Activated CD4-positive, alpha-beta T cell treated with anti-CD3 and anti-CD28 coated beads, Interleukin-2, Interleukin-6, amounts not matched to agents 100 ng/mL and 50 ng/mL, durations not matched to agents 16 hours and 8 hours (primary cell): Measurements from ENCODE around the gene KLF3.
A peak's percentile ranks its signal among the peaks of the same experiment; 100 is the strongest.

Source experiments
- DNase-seq: peaks from one replicate; pipeline ENCODE4 v3.0.0-alpha.2; 2020

KLF3 gene

GRCh38 chr4:38675146-38676121 is 11.4 kb downstream of the KLF3 start:
- peak; percentile 87 for DNase-seq

GRCh38 chr4:38676986-38677385 is 13.0 kb downstream of the KLF3 start:
- no peak for DNase-seq

GRCh38 chr4:38677441-38677840 is 13.4 kb downstream of the KLF3 start:
- DNase-seq: no peak

- DNase-seq: no peak
These were observed 14.1 kb downstream of the KLF3 start for GRCh38 chr4:38678078-38678477.

- no peak for DNase-seq
These were observed 15.9 kb downstream of the KLF3 start for GRCh38 chr4:38679921-38680320.

- DNase-seq: no peak
These were observed 17.4 kb downstream of the KLF3 start for GRCh38 chr4:38681281-38681991.

GRCh38 chr4:38682336-38682735 is 18.3 kb downstream of the KLF3 start:
- no peak for DNase-seq

DNA sequence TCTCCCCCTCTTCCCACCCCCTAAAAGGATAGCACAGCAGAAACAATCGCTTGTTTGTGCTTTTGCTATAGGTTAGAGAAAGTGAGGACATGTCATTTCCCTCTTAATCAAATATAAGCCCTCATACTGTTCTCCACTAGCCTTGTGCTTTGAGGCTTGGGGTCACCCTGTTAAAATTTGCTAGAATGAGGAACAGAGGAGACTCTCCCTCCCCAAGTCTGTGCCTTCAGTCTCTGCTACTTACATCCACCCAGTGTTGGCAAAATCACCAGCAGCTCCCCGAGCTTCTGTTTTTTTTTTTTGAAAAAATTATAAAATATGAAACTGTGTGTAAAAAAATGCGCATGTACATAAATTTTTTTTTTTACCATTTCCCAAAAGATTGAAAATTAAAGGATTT is 19.3 kb downstream of the KLF3 start:
- no peak for DNase-seq

- peak; percentile 34 for DNase-seq
These were observed 20.3 kb downstream of the KLF3 start for GRCh38 chr4:38684271-38684670.

DNA sequence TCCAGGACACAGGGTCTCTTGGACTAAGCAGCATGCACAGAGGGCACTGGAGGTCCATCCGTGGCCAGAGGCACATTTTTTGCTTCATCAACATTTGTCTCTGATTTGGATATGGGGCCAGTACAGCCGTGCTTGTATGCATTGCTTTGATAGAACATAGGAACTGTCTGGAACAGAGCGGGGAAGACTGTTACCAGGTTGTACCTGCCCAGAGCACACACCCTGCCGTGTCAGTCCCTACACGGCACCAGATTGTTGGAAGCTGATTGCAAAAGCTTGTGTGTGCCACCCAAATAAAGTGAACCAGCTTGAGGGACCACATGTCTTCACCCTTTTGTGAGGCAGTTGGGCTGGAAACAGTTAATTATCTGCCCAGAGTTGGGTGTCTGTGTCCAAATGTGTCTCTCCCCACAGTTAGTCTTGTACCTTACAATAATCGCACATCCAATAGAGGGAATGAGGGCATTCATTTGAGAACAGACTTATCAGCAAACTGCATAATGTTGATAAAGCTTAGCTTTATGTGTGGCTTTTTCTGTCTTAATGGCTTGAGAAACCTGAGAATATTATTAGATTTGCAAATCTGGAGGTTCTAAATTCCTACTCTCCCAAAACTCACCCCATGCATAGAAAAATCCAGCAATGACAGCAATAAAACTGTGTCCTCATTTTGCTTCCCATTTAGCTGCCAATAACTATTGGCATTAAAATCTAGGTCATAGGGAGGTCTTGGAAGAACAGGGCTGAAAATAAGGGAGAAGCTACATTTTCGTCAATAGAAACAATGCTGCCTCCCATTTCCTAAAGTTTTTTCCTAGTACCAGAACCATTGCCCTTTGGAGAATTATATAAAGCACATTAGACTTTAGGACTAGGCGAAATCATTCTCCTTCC is 21.2 kb downstream of the KLF3 start:
- DNase-seq: no peak

DNA sequence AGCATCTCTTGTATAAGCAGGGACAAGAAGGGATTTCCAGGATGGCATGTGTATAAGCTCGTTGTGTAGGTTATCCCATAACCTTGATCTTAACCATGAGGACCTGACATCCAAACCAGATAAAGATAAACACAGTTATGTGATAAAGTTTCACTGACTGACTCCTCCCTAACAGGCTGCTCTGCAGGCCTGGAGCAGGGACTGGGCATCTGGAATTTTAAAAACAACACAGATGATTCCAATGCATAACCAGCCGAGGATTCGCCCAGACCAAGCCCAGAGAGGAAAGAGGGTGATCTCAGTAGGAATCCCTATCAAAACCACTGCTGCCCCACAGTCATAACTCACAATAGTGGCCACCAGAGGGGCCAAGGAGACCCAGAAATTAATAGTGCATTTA is 22.7 kb downstream of the KLF3 start:
- DNase-seq: no peak

GRCh38 chr4:38687571-38688011 is 23.6 kb downstream of the KLF3 start:
- peak; percentile 64 for DNase-seq

DNA sequence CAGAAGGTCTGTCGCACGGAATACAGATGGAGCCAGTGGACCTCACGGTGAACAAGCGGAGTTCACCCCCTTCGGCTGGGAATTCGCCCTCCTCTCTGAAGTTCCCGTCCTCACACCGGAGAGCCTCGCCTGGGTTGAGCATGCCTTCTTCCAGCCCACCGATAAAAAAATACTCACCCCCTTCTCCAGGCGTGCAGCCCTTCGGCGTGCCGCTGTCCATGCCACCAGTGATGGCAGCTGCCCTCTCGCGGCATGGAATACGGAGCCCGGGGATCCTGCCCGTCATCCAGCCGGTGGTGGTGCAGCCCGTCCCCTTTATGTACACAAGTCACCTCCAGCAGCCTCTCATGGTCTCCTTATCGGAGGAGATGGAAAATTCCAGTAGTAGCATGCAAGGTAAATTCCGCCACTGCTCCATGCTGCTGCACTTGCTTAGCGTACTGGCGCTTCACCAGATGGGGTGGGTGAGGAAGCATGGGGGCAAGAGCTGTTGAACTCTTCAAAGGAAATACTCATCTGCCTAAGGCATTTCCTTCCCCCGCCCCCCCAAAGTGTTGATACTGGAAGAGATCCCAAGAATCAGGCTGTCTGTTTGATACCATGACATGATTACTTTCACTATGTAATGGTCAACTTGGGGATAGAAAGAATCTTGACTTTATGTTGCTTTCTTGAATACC is 24.8 kb downstream of the KLF3 start:
- no peak for DNase-seq

DNA sequence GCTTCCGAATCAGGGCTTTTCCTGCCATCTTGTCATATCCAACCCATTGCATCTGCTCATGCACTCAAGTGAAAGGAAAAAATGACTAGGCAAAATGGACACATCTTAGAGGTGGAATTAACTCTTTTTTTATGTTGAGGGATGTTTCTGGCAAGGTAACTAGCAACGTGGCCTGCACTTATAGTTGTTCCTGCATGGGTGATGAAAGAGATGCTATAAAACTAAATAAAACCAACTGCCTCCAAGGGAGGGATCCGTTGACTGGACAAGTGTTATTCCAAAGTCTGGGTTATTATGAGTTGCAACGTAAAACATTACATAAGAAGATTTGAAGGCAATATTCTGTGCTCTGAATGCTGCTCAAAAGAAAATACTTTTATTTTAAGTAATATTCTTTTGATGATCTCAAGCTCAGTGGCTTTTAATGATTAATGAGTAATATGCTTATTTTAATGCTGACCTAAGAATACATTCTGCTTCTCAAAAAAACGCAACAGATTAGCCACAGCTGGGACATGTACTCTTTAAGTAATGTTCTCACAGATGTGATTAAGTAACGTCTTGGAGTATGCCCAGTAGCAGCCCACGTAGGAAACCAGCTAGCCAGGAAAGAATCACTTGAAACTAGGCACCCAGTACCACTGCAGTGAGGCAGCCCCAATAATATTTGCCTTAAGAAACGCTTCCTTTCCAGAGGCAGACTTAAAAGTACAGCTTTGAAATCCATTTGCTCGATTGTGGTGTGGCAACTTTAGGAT is 27.4 kb downstream of the KLF3 start:
- DNase-seq: no peak

DNA sequence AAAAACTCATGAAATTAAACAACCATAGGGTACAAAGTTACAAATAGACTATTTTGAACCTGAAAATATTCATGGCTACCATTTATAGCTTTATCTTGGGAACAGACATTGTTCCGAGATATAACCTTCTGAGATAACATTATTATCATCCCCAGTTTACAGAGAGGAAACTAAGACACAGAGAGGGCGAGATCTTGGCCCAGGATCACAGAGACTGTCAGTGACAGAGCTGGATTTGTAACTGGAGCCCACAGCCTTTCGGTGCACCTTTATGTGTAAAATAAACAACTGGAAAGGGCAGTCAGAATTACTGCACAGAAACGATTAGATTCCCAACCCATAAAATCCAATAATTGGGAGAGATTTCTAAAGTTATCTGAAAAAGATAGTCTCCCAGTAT is 28.4 kb downstream of the KLF3 start:
- no peak for DNase-seq

DNA sequence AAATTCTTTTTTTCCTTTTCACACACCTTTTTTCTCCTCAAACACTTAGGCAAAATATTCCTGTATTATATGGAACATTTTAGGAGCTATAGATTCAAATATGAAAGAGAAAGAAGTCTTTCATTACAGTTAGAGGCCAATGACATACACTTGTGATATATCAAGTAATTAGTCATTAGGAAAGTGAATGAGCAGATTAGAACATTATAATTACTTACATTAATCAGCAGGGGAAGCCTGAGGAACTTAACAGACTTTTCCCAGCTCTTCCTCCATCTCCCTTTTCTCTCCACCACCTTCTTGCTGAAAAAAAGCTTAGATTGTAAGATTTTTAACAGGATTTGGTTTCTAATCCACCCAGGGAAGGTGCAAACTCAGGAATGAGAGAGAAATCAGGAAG is 29.6 kb downstream of the KLF3 start:
- no peak for DNase-seq

DNA sequence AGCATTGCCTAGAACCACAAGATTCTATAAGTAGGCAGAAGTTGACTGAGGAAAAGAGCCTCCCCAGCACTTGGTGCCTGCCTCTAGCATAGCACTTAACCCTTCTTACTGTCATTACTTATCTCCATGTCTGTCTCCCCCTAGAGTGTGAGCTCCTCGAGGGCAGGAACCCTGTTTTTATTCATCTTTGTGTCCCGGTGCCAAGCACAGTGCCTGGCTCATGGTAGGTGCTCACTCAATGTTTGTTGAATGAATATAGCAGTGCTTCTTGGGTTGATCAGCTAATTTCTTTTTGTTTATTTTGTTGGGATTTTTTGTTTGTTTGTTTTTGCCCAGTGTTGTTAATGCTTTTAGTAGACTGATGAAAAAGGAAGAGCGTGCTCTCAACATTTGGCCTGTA is 30.3 kb downstream of the KLF3 start:
- DNase-seq: no peak

GRCh38 chr4:38695809-38696208 is 31.8 kb downstream of the KLF3 start:
- no peak for DNase-seq

GRCh38 chr4:38696697-38697096 is 32.7 kb downstream of the KLF3 start:
- DNase-seq: no peak

GRCh38 chr4:38698176-38698575 is 34.2 kb downstream of the KLF3 start:
- DNase-seq: no peak

DNA sequence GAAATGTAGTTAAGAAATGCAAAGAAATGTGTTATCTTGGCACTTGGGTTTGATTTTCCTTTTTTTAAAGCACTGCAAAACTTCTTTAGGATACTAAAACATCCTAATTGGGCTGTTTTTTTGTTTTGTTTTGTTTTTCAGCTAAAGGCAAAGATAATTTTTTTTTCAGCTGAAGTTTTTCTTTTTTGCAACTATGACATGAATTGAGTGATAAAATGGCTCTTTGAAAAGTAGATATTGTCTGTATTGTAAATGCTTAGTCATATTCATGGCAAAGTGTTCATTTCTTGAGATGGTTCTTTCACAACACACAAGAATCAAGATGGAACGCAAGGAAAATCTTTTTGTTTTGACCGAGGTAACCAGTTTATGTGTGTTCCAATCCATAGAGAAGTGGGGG is 35.1 kb downstream of the KLF3 start:
- no peak for DNase-seq

GRCh38 chr4:38703635-38704034 is 39.6 kb downstream of the KLF3 start:
- no peak for DNase-seq
